ENCODE results near the gene ANOS1. TPM values are rescaled to one million over a fixed set of nuclear protein-coding genes. Genes with fewer than 3 reads are reported as not detected.

The ANOS1 gene
- total RNA-seq, 1 experiment from 2014 or later = not detected

DNA sequence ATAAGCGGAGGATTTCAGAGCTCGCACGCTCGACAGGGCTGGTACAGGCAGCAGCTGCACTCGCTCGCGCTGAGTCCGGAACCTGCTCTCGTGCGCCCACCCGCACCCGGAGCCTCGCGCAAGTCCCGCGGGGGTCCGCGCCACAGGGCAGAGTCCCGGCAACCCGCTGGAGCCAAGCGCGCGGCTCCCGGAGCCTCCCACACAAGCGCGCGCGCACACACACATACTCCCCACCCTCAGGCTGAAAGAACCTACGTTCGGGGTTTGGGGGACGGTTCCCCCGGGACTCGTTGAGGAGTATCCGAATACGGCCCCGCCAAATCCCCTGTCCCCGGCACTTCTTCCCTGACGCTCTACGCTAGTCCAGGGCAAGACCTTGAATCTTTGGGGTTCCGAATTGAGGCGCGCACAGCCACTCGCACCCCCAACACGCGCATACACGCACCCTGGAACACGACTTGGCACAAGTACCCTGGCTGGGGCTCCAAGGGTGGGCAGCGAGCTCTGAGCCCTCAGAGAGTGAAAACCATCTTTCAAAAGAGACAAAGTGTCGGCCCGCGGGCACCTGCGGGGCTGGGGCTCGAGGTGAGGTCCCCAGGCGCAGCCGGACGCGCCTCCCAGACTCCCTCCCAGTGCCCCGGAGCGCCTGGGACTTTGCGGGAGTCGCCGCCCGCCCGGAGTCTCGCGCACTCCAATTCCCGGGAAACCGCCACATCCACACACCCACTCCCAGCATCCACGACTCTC lies 952 bp downstream of the ANOS1 start:
- Histone ChIP-seq H3K4me1 (no peaks in the 10 kb centered on the region), H3K36me3 (no peaks in the 10 kb centered on the region), H3K27ac (no peak overlapping the region), H3K27me3 (no peaks in the 10 kb centered on the region), H3K9me3 (replicated peaks) (no peaks in the 10 kb centered on the region), H3K4me3 (no peak overlapping the region)
- DNase-seq = no peak

DNA sequence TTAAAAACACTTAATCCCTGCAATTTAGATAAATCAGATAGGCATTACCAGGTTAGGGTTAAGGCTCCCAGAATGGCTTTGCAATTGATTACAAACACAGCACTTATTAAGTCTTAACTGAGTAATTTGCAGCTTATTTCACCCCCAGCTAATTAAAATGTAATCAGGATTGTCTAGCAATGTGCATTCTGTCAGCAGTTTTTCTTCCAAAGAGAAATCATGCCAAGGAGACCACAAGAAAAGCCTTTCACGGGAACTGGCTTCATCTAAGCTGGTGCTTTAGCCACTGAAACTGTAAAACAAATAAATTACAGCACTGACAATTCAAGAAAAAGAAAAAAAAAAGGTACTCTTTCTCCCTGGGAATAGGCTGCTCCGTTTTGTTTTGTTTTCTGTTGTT lies 2.1 kb downstream of the ANOS1 start:
- no peaks in the 10 kb centered on the region for H3K9me3 ChIP-seq (replicated peaks)
- no peak for DNase-seq
- no peaks in the 10 kb centered on the region for H3K27me3 ChIP-seq
- no peak overlapping the region for H3K4me3 ChIP-seq
- no peaks in the 10 kb centered on the region for H3K4me1 ChIP-seq
- no peaks in the 10 kb centered on the region for H3K36me3 ChIP-seq
- H3K27ac ChIP-seq = no peak overlapping the region

DNA sequence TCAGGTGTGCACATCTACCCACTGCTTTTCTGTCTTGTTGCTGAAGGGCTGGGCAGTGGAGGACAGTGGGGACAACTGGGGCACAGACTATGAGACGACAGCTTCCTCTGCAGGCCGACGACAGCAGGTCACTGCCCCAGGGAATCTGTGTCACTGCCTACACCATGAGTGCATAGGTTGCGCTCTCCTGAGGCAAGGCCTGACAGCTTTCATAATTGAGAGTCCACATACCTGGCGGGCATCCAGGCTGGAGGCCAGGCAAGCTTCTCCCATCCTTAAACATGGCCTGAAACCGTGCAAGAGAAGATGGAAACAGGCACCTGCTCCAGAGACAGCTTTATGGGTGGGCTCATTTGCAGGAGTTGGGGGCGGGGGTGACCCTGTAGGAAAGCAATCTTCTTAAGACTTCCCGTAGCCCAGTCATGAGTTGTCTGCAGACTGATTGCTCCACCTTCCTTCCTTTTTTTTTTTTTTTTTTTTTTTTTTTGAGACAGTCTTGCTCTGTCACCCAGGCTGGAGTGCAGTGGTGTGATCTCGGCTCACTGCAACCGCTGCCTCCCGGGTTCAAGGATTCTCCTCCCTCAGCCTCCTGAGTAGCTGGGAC lies 2.9 kb downstream of the ANOS1 start:
- no peaks in the 10 kb centered on the region for H3K4me1 ChIP-seq
- H3K9me3 ChIP-seq (replicated peaks) = no peaks in the 10 kb centered on the region
- H3K36me3 ChIP-seq = no peaks in the 10 kb centered on the region
- H3K27me3 ChIP-seq = no peaks in the 10 kb centered on the region
- no peak for DNase-seq
- H3K4me3 ChIP-seq = no peak overlapping the region
- H3K27ac ChIP-seq = no peak overlapping the region

DNA sequence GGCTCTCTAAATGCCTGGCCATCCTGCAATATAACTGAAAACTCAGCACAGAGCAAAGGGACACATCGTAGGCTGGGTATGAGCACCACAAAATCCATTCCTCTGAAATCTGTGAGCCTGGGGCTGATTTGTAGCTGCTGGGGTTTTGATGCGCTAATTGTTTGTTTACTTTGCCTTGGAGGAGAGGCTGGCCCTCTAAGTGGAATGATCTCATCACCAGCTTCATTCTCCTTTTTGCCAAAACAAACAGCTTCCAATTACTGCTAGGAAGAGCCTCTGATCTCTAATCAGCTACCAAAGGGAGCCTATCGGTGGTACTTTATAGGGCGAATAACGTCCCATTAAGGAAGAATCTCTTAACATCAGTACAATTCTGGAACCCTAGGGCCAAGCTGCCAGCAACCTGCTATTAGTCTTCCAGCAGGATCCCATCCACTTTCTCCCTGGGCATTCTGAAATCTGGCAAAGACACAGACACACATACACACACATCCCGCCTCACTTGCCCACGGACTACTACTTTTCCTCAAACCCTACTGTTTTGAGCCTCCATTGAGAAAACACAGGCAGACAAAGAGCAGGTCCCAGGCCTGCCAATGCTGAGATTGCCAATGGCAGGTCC lies 5.8 kb downstream of the ANOS1 start:
- no peak overlapping the region for H3K27ac ChIP-seq
- DNase-seq = peak in 1 of 2 experiments; percentile 7
- H3K4me1 ChIP-seq = no peaks in the 10 kb centered on the region
- no peaks in the 10 kb centered on the region for H3K9me3 ChIP-seq (replicated peaks)
- H3K27me3 ChIP-seq = no peaks in the 10 kb centered on the region
- H3K4me3 ChIP-seq = no peak overlapping the region
- no peaks in the 10 kb centered on the region for H3K36me3 ChIP-seq

DNA sequence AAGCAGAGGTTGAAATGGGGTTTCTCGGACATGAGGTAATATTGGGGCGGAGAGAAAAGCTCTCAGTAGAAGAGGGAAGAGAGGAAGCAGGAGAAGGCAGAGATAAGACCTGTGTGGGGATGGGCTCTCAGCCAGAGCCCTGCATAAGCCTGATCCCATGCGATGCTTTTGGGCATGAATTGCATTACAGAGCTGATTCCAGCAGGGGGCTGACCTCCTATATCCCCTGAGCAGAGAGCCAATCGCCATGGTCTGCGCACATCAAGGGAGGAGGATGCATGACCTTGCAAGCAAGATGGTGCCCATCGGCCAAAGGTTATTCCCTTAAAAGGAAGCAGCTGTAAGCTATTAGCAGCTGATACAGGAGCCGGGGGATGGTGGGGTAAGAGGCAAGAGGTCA lies 7.6 kb downstream of the ANOS1 start:
- no peaks in the 10 kb centered on the region for H3K4me1 ChIP-seq
- H3K36me3 ChIP-seq = no peaks in the 10 kb centered on the region
- H3K4me3 ChIP-seq = no peak overlapping the region

DNA sequence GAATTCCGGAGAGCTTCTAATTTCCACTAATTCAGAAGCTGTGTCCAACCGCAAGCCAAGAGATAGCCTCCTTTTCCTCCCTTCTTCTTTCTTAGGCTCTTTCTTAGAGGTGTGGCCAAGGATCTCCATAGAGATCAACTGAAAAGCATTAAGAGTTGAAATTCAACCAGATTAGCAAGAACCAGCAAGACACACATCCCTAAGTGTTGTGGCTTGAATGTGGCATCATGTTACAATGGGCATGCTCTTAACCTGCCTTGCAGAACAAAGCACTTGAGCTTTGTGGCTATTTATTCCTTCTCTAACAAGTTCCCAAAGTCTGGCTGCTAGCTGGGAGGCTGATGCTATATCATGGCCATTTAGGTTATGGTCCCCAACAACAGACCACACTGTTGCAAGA lies 10.4 kb downstream of the ANOS1 start:
- Histone ChIP-seq H3K27ac (no peak overlapping the region), H3K9me3 (replicated peaks) (no peaks in the 10 kb centered on the region), H3K27me3 (no peaks in the 10 kb centered on the region), H3K36me3 (no peaks in the 10 kb centered on the region), H3K4me3 (no peak overlapping the region), H3K4me1 (no peaks in the 10 kb centered on the region)
- no peak for DNase-seq

More for the DNA sequence above, 7.6 kb downstream of the ANOS1 start:
- no peaks in the 10 kb centered on the region for H3K9me3 ChIP-seq (replicated peaks)
- H3K27ac ChIP-seq = no peak overlapping the region
- H3K27me3 ChIP-seq = no peaks in the 10 kb centered on the region
- no peak for DNase-seq

DNA sequence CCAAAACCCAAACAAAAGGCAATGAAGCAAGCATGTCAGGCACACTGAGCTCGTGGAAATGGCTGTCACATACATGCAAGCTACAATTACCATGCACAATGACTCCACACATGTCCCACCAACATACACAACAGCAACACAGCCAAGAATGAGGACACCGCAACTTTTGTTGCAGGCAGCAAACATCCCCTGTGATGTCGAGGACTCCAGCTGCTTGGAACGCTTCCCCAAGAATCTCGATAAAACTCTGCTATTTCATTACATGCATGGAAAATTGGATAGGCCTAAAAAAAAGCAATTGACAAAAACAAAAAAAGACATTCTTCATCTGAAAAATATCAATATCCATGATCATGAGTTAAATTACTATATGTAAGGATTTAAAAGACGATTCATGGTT lies 11.8 kb downstream of the ANOS1 start:
- DNase-seq = no peak
- Histone ChIP-seq H3K27ac (no peak overlapping the region), H3K4me3 (no peak overlapping the region), H3K9me3 (replicated peaks) (no peaks in the 10 kb centered on the region), H3K4me1 (no peaks in the 10 kb centered on the region), H3K36me3 (no peaks in the 10 kb centered on the region), H3K27me3 (no peaks in the 10 kb centered on the region)

DNA sequence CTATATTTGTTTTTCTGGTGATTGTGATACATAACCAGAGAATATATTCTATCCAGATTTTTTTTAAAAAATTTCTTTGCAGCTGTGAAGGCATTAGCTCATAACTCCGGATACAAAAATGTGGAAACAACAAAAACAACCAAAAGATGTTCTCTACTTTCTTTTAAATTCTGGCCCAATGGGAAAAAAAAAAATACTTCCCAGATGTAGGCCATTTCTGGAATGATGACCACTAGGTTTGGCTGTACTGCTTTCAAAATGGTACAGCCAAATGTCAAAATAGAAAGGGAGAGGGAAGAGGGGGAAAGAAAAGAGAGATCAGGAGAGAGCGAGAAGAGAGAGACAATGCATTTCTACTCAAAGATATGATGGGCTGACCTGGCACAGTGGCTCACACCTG lies 14.6 kb downstream of the ANOS1 start:
- H3K36me3 ChIP-seq = no peaks in the 10 kb centered on the region
- DNase-seq = no peak
- H3K27me3 ChIP-seq = no peaks in the 10 kb centered on the region
- H3K4me1 ChIP-seq = no peaks in the 10 kb centered on the region
- H3K9me3 ChIP-seq (replicated peaks) = no peaks in the 10 kb centered on the region
- H3K4me3 ChIP-seq = no peak overlapping the region
- H3K27ac ChIP-seq = no peak overlapping the region

DNA sequence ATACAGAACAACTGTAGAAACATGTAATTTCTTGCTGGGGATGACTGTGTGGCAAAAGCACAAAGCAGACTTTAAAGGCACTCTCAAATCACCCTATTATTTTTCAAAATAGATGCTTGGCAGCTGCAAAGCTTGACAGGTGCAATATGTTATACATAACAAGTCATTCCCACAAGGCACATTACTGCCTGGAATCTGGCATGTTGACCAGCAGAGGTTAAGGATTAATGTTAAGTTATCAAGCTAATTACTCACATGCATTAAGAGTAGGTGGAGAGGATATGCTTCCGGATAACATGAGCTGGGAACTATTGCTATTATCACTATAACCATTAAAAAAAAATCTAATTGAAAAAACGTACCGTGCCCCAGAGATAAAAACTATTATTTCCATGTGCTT lies 17.8 kb downstream of the ANOS1 start:
- Histone ChIP-seq H3K27me3 (no peaks in the 10 kb centered on the region), H3K4me3 (no peak overlapping the region), H3K4me1 (no peaks in the 10 kb centered on the region), H3K9me3 (replicated peaks) (no peaks in the 10 kb centered on the region), H3K27ac (no peak overlapping the region), H3K36me3 (no peaks in the 10 kb centered on the region)
- DNase-seq = peak in 1 of 2 experiments; percentile 1

DNA sequence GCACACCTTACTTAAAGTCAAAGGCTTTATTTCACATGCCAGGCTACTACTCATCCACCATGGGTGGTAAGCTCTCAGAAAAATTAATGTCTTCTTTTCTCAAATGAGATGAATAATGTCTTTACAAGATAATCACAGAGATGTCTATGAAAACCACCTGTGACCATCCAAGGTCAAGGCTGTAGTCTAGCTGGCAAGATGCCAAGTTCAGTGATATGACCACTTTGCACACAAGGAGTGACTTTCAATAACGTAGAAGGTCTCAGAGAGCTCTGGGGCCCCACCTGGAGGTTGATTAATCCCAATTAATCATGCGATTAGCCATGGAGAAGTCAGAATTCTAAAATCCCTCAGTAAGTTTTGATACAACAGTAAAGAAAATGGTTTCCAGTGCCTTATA lies 20.5 kb downstream of the ANOS1 start:
- no peaks in the 10 kb centered on the region for H3K36me3 ChIP-seq
- H3K27me3 ChIP-seq = no peaks in the 10 kb centered on the region
- no peaks in the 10 kb centered on the region for H3K9me3 ChIP-seq (replicated peaks)
- DNase-seq = no peak
- H3K27ac ChIP-seq = no peak overlapping the region
- H3K4me3 ChIP-seq = no peak overlapping the region
- H3K4me1 ChIP-seq = no peaks in the 10 kb centered on the region

DNA sequence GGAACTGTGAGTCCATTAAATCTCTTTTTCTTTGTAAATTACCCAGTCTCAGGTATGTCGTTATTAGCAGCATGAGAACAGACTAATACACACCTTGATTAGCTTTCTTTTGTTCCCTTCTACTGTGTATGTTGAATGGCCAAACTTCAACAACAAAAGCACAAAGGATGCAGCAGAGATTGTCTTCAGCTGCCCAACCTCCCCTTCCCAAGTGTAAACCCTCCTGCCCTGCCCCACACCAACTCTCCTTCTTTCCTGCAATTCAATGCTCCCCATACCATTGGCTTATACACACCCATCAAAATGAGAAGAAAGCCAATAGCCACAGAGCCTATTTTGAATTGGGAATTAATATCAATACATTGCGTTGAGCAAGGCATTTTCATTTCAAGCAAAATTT lies 27.8 kb downstream of the ANOS1 start:
- Histone ChIP-seq H3K4me3 (no peak overlapping the region), H3K27ac (no peak overlapping the region), H3K4me1 (no peaks in the 10 kb centered on the region), H3K36me3 (no peaks in the 10 kb centered on the region), H3K27me3 (no peaks in the 10 kb centered on the region), H3K9me3 (replicated peaks) (no peaks in the 10 kb centered on the region)
- DNase-seq = no peak

DNA sequence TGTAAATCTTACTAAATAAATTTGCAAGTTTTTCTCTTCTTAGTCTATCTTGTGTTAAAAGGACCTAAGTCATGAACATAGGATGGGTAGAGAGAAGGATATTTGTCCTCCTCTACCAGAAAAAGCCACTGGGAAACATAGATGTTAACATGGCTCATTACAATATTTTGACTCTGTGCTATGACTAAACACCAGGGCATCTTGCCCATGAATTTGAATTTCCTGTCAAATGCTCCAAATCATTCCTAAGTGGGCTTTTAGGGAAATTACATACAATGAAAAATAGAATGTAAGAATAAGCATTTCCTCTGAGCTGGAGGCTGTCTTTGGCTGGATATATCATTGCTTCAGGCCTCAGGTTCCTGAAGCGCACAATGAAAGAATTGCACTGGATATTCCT lies 39.1 kb downstream of the ANOS1 start:
- H3K27me3 ChIP-seq = no peaks in the 10 kb centered on the region
- no peak overlapping the region for H3K27ac ChIP-seq
- no peaks in the 10 kb centered on the region for H3K4me1 ChIP-seq
- no peak overlapping the region for H3K4me3 ChIP-seq
- no peaks in the 10 kb centered on the region for H3K9me3 ChIP-seq (replicated peaks)
- no peak for DNase-seq
- H3K36me3 ChIP-seq = no peaks in the 10 kb centered on the region

DNA sequence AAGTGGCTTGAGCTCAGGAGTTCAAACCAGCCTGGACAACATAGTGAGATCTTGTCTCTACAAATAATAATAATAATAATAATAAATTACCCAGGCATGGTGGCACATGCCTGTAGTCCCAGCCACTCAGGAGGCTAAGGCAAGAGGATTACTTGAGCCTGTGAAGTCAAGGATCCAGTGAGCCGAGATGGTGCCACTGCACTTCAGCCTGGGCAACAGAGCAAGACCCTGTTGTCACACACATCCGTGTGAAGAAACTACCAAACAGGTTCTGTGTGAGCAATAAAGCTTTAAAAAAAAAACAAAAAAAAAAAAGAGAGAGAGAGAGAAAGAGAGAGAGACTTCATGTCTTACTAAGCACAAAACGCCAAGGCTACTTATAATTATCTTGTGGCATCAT lies 42.5 kb downstream of the ANOS1 start:
- no peaks in the 10 kb centered on the region for H3K4me1 ChIP-seq
- H3K36me3 ChIP-seq = no peaks in the 10 kb centered on the region
- no peaks in the 10 kb centered on the region for H3K9me3 ChIP-seq (replicated peaks)
- DNase-seq = no peak
- H3K27me3 ChIP-seq = no peaks in the 10 kb centered on the region
- H3K27ac ChIP-seq = no peak overlapping the region
- no peak overlapping the region for H3K4me3 ChIP-seq

DNA sequence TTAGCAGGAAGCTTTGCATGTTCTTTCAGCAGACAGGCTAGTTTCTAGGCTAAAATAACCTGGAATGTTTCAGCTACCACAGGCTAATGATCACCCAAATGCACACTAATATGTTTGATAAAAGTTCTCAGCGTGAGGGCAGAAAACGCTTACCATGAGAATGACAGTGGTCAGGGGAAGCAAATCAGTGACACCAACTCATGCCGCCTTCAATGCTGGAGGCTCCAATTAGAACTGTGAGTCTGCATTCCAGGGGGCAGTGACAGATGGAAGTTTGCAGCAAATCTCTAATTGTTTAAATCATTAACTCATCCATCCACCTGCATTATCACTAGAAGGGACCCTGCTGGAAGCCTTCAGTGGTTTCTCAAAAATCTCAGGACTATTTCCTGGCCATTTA lies 43.2 kb downstream of the ANOS1 start:
- no peaks in the 10 kb centered on the region for H3K9me3 ChIP-seq (replicated peaks)
- no peak overlapping the region for H3K4me3 ChIP-seq
- H3K27me3 ChIP-seq = no peaks in the 10 kb centered on the region
- H3K36me3 ChIP-seq = no peaks in the 10 kb centered on the region
- H3K4me1 ChIP-seq = no peaks in the 10 kb centered on the region
- no peak overlapping the region for H3K27ac ChIP-seq
- no peak for DNase-seq

DNA sequence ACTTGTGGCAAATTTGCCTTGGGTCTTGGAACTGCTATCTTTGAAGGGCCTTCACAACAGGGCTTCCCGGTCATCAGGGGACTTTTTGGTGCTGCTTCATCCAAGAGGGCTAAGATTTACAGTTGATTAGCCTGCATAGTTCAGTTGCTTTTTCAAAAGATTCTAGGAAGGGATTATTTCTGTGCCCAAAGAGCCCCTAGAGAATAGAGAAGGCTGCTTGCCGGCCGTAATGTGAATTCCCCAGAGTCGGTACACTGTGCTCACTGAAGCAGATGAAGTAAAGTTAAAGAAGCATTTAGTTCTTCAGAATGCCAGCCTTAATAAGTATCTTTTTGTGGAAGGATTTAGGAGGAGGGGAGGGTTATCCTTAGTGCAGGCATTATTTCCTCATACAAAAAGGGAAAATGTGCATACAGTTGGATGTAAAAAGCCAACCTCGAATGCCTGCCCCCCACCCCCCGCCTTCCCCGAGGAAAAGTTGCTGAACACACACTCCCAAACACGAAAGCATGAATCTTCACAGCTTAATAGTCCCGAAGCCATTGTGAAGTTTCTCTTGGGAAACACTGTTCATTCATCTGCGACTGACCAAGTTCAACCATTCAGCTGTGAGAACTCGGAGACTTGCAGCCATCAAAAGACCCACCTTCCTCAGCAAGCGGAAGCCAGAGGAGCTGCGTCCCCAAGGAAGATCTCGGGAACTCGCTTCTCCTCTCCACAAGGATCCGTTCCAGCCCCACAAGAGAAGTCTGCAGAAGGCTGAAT lies 47.6 kb downstream of the ANOS1 start:
- Histone ChIP-seq H3K27me3 (no peaks in the 10 kb centered on the region), H3K4me3 (no peak overlapping the region), H3K27ac (no peak overlapping the region), H3K9me3 (replicated peaks) (no peaks in the 10 kb centered on the region), H3K4me1 (no peaks in the 10 kb centered on the region), H3K36me3 (no peaks in the 10 kb centered on the region)
- no peak for DNase-seq

Measured in SJCRH30 (cell line).